ENCODE results near the gene CMPK1. TPM values are rescaled to one million over a fixed set of nuclear protein-coding genes. Genes with fewer than 3 reads are reported as not detected.

The CMPK1 gene
- total RNA-seq, 1 donor from 2014 or later, result 151 TPM

DNA sequence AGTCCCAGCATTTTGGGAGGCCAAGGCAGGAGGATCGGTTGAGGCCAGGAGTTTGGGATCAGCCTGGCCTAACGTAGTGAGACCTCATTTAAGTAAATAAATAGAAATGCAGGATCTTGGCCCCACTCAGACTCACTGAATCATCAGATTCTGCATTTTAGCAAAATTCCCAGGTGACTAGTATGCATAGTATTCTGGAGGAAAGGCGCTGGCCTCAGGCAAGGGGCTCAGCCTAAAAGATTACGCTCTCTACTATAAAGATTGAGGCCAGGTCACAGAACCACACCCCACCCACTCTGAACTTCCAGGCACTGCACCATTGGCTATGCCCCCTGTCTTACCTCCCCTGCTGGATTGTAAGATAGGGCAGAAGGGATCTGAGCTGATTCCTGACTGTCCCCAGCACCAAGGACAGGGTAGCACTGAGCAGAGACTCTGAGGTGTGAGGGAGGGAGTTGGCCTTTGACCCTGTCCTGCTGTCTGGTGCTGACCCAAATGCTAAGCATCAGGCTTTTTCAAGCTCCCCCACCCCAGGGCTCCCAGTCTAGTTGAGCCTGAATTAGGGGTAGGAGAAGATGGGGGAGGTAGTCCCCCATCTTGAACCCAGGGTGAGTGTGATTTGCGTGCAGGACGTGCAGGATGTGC lies 85.2 kb downstream of the CMPK1 start:
- DNase-seq (ENCODE audit: low spot score), result no peak

DNA sequence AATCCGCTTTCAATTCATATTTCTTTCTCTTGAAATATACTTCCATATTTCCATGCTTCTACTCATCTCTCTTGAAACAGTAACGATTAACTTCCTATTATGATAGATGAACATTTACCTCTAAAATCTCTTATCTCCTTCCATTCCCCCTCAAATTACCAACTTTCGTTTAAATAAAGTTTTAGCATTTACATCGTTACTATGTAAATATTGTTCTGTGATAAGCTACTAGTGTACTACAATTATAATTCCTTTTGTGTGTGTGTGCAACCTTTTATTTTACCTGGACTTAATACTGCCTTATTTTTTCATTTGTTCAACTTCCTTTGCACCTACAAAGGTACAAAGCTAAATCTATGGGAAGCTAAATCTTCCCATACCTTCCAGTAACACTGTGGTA lies 87.0 kb downstream of the CMPK1 start:
- no peak for DNase-seq (ENCODE audit: low spot score)

- no peak for DNase-seq (ENCODE audit: low spot score)
Measured at GRCh38 chr1:47423872-47424271, 90.3 kb downstream of the CMPK1 start.

DNA sequence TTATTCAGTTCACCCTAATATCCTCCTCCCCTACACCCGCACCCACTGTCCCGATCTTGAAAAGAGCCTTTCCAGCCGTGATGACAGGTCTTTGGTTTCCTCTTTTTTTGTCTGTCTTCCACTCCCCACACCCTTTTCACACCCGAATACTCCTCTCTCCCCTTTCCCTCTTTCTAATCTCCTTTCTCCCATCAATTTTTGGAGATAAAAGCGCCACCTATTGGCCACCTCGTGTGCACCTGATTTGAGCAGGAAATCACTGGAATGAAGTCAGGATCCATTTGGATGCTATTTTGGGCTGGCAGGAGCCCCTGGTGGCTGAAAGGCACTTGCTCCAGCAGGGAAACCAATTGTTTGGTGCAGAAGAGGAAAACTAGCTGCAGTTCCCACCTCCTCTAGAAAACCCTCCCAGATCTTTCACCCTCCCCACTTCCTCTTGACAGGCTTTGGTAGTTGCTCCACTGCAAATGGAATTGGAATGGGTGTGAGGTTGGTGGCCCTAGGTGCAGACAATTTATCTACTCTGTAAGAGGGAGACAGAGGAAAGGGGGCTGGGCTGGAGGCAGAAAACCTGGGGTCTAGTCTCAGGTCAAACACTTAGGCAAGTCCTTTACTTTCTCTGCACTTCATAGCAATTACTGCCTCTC lies 90.9 kb downstream of the CMPK1 start:
- DNase-seq (ENCODE audit: low spot score), result no peak

Other genes with a start within 250 kb of the CMPK1 start
- 0.42 TPM for gene CYP4A22, start 196.3 kb upstream of the CMPK1 start, total RNA-seq
- gene PDZK1IP1, start 143.8 kb upstream of the CMPK1 start, total RNA-seq, result 2.8 TPM
- gene TAL1, start 101.6 kb upstream of the CMPK1 start, total RNA-seq, result 11.0 TPM
- 1.8 TPM for gene STIL, start 19.6 kb upstream of the CMPK1 start, total RNA-seq
- not detected for gene FOXE3, start 82.5 kb downstream of the CMPK1 start, total RNA-seq
- 0.13 TPM for gene FOXD2, start 104.3 kb downstream of the CMPK1 start, total RNA-seq

Data from mesenteric fat pad (tissue), 1 donor.